ENCODE measurements around the gene PTPN11. TPM values are rescaled to one million over a fixed set of nuclear protein-coding genes. Genes with fewer than 3 reads are reported as not detected.

Gene PTPN11
- total RNA-seq, 1 experiment from 2014 or later, result 153 TPM

DNA sequence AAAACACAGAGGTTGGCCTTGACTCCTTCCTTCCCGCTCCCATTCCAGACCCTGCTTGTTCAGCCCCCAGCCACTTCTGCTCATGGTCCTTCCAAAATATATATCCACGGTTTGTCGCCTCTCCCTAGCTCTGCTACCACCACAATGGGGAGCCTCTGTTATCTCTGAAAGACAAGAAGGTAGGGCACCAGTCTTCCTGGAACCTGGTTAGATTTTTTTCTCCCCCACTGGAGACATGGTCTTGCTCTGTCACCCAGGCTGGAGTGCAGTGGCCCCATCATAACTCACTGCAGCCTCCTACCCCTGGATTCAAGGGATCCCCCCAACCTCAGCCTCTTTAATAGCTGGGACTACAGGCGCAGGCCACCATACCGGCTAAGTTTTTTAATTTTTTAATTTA is 95.7 kb downstream of the PTPN11 start:
- no peaks in the 10 kb centered on the region for H3K4me1 ChIP-seq
- intact Hi-C loops (cut with micrococcal nuclease; ENCODE audit: unreplicated experiment), result no loop called here
- H3K4me3 Mint-ChIP-seq (ENCODE audit: unreplicated experiment), result peak overlapping the region; percentile 18
- no peak overlapping the region for H3K4me3 ChIP-seq (ENCODE audit: low read depth, low read length)
- DNase-seq, result no peak
- H3K4me1 Mint-ChIP-seq (ENCODE audit: low read depth, unreplicated experiment), result no peaks in the 10 kb centered on the region
- no peaks in the 10 kb centered on the region for H3K9me3 ChIP-seq
- H3K36me3 Mint-ChIP-seq (ENCODE audit: insufficient read depth, unreplicated experiment), result peaks cover 24% of the 10 kb centered on the region
- ChIA-PET POLR2A (no interaction called here), CTCF (no interaction called here)
- no peak overlapping the region for H3K27ac Mint-ChIP-seq (ENCODE audit: unreplicated experiment)
- H3K9me3 Mint-ChIP-seq (ENCODE audit: unreplicated experiment), result no peaks in the 10 kb centered on the region
- H3K27me3 ChIP-seq (replicated peaks; ENCODE audit: control insufficient read depth, insufficient read depth, low read length), result no peaks in the 10 kb centered on the region
- no peaks in the 10 kb centered on the region for H3K36me3 ChIP-seq (ENCODE audit: control insufficient read depth, insufficient read depth, low read length)
- no peak for TF ChIP-seq CTCF (IDR thresholded peaks at IDR 0.05; ENCODE audit: insufficient read depth in 1 of 2, low read depth in 1 of 2, low read length in 1 of 2, severe bottlenecking in 1 of 2, unreplicated experiment in 1 of 2)
- no TSS peak for BruUV-seq (replicated peaks)
- H3K27me3 Mint-ChIP-seq (ENCODE audit: insufficient read depth, unreplicated experiment), result no peaks in the 10 kb centered on the region

GRCh38 chr12:112514926-112515642 is 96.3 kb downstream of the PTPN11 start:
- intact Hi-C loops (cut with micrococcal nuclease; ENCODE audit: unreplicated experiment), result no loop called here
- H3K9me3 Mint-ChIP-seq (ENCODE audit: unreplicated experiment), result no peaks in the 10 kb centered on the region
- Histone ChIP-seq H3K4me3 (ENCODE audit: low read depth, low read length) (no peak overlapping the region), H3K4me1 (no peaks in the 10 kb centered on the region), H3K27me3 (replicated peaks; ENCODE audit: control insufficient read depth, insufficient read depth, low read length) (no peaks in the 10 kb centered on the region), H3K9me3 (no peaks in the 10 kb centered on the region), H3K36me3 (ENCODE audit: control insufficient read depth, insufficient read depth, low read length) (no peaks in the 10 kb centered on the region)
- no peak for TF ChIP-seq CTCF (IDR thresholded peaks at IDR 0.05; ENCODE audit: insufficient read depth in 1 of 2, low read depth in 1 of 2, low read length in 1 of 2, severe bottlenecking in 1 of 2, unreplicated experiment in 1 of 2)
- no TSS peak for BruUV-seq (replicated peaks)
- ChIA-PET POLR2A (no interaction called here), CTCF (no interaction called here)
- H3K36me3 Mint-ChIP-seq (ENCODE audit: insufficient read depth, unreplicated experiment), result peaks cover 18% of the 10 kb centered on the region
- no peaks in the 10 kb centered on the region for H3K27me3 Mint-ChIP-seq (ENCODE audit: insufficient read depth, unreplicated experiment)
- DNase-seq, result no peak
- H3K27ac Mint-ChIP-seq (ENCODE audit: unreplicated experiment), result no peak overlapping the region
- no peaks in the 10 kb centered on the region for H3K4me1 Mint-ChIP-seq (ENCODE audit: low read depth, unreplicated experiment)
- H3K4me3 Mint-ChIP-seq (ENCODE audit: unreplicated experiment), result no peak overlapping the region

DNA sequence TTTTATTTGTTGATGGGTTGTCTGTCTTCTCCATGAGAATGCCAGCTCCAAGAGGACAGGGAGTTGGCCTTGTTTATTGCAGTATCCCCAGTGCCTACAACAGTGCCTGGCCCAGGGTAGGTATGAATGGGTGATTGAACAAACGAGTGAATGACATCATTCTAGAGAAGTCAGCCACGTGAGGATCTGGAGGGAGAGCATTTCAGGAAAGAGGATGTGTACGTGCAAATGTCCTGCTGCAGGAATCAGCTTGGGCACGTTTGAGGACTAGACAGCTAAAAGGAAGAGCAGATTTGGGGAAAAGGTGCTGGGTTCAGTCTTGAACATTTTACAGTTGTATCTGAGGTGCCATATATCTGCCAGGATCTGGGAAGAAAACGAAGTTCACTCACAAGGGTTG is 97.1 kb downstream of the PTPN11 start:
- H3K36me3 ChIP-seq (ENCODE audit: control insufficient read depth, insufficient read depth, low read length), result no peaks in the 10 kb centered on the region
- H3K27me3 Mint-ChIP-seq (ENCODE audit: insufficient read depth, unreplicated experiment), result peaks cover 3% of the 10 kb centered on the region
- no peak overlapping the region for H3K4me3 Mint-ChIP-seq (ENCODE audit: unreplicated experiment)
- H3K9me3 ChIP-seq, result no peaks in the 10 kb centered on the region
- no peaks in the 10 kb centered on the region for H3K27me3 ChIP-seq (replicated peaks; ENCODE audit: control insufficient read depth, insufficient read depth, low read length)
- no peak for DNase-seq
- H3K36me3 Mint-ChIP-seq (ENCODE audit: insufficient read depth, unreplicated experiment), result peaks cover 11% of the 10 kb centered on the region
- no TSS peak for BruUV-seq (replicated peaks)
- H3K4me1 Mint-ChIP-seq (ENCODE audit: low read depth, unreplicated experiment), result no peaks in the 10 kb centered on the region
- no peak overlapping the region for H3K4me3 ChIP-seq (ENCODE audit: low read depth, low read length)
- CTCF ChIA-PET, result no interaction called here
- TF ChIP-seq CTCF (IDR thresholded peaks at IDR 0.05; ENCODE audit: insufficient read depth in 1 of 2, low read depth in 1 of 2, low read length in 1 of 2, severe bottlenecking in 1 of 2, unreplicated experiment in 1 of 2), result no peak
- POLR2A ChIA-PET, result no interaction called here
- no peaks in the 10 kb centered on the region for H3K9me3 Mint-ChIP-seq (ENCODE audit: unreplicated experiment)
- H3K27ac Mint-ChIP-seq (ENCODE audit: unreplicated experiment), result no peak overlapping the region
- no peaks in the 10 kb centered on the region for H3K4me1 ChIP-seq
- intact Hi-C loops (cut with micrococcal nuclease; ENCODE audit: unreplicated experiment), result no loop called here
